A673 (cell line): Measurements from ENCODE around the gene CCL3. TPM values are rescaled to one million over a fixed set of nuclear protein-coding genes. Genes with fewer than 3 reads are reported as not detected.
"Not testable (repeated sequence)": the region's sequence is repeated elsewhere in the genome, so short reads cannot be mapped to it uniquely, and the experiment has no call there.

ENCODE experiments used
- BruUV-seq: library from RNA; stranded (reverse); fragments of 400-500 nt; replicated peaks from 2 replicates; lab custom pipeline; 2021; lab: Mats Ljungman, UMichigan
- CTCF ChIA-PET: fragments of 300-600 bp; sonication (Branson Sonifier 250); formaldehyde crosslinking; loops from one replicate; lab custom pipeline; 2022; ENCODE audit warnings: antibody characterized with exemption; lab: Charles Lee
- POLR2A ChIA-PET: fragments of 300-600 bp; sonication (Branson Sonifier 250); formaldehyde crosslinking; loops from one replicate; lab custom pipeline; 2022; ENCODE audit warnings: antibody characterized with exemption; ENCODE audit not compliant: low non-redundant PET; lab: Charles Lee
- DNase-seq: peaks from one replicate; pipeline ENCODE4 v3.0.0-alpha.2; 2015; ENCODE audit warnings: low spot score
- H3K27ac ChIP-seq: fragments of 200-600 bp; sonication (generic); 2 replicates; pipeline ENCODE4 v1.5.1; 2016; ENCODE audit warnings: mixed run types, low read depth, mild to moderate bottlenecking, mixed read lengths, antibody characterized with exemption, low read length; ENCODE audit not compliant: poor library complexity, severe bottlenecking
- H3K27me3 ChIP-seq: fragments of 200-600 bp; sonication (generic); replicated peaks from 2 replicates; pipeline ENCODE4 v1.6.1; 2017; ENCODE audit warnings: mixed run types, low read depth, mild to moderate bottlenecking, mixed read lengths, antibody characterized with exemption, low read length; ENCODE audit not compliant: insufficient read depth, poor library complexity
- H3K36me3 ChIP-seq: fragments of 200-600 bp; sonication (generic); 2 replicates; pipeline ENCODE4 v1.6.1; 2016; ENCODE audit warnings: mixed run types, mild to moderate bottlenecking, mixed read lengths, antibody characterized with exemption, low read length; ENCODE audit not compliant: insufficient read depth, poor library complexity, severe bottlenecking
- H3K4me1 ChIP-seq: fragments of 200-600 bp; sonication (generic); 2 replicates; pipeline ENCODE4 v1.6.1; 2017; ENCODE audit warnings: mixed run types, mild to moderate bottlenecking, mixed read lengths, antibody characterized with exemption, low read length; ENCODE audit not compliant: insufficient read depth, poor library complexity, severe bottlenecking
- H3K4me3 ChIP-seq: fragments of 200-600 bp; sonication (generic); 2 replicates; pipeline ENCODE4 v1.5.1; 2016; ENCODE audit warnings: low read depth, mixed run types, mild to moderate bottlenecking, mixed read lengths, low read length; ENCODE audit not compliant: poor library complexity, severe bottlenecking
- H3K9me3 ChIP-seq: fragments of 200-600 bp; sonication (generic); 2 replicates; pipeline ENCODE4 v1.6.1; 2016; ENCODE audit warnings: mixed run types, low read depth, mild to moderate bottlenecking, mixed read lengths, antibody characterized with exemption, low read length; ENCODE audit not compliant: poor library complexity, severe bottlenecking
- EZH2 ChIP-seq: fragments of 200-600 bp; sonication (generic); IDR thresholded peaks from 2 replicates; pipeline ENCODE4 v1.6.1; 2017; ENCODE audit warnings: borderline replicate concordance, low read depth, mild to moderate bottlenecking, mixed read lengths, antibody characterized with exemption, low read length; ENCODE audit not compliant: poor library complexity, severe bottlenecking
- intact Hi-C: fragments of 100-400 bp; cut with micrococcal nuclease; formaldehyde crosslinking; loops from one replicate; pipeline ENCODE4 v1.10.0; 2022; ENCODE audit not compliant: unreplicated experiment
- total RNA-seq: library from RNA; stranded (reverse); gene quantifications from 2 replicates; pipeline ENCODE4 v1.2.3, GENCODE V29; 2021
- TF ChIP-seq, protein P1 (sequence below): fragments of 300-800, 200-600 bp; sonication (generic); conservative IDR thresholded peaks from 2 replicates; pipeline ENCODE4 v1.5.1; 2017; ENCODE audit warnings: low read depth, mild to moderate bottlenecking, antibody characterized with exemption, low read length, moderate library complexity, mixed read lengths

CCL3 gene
- total RNA-seq, 1 experiment from 2014 or later: not detected

DNA sequence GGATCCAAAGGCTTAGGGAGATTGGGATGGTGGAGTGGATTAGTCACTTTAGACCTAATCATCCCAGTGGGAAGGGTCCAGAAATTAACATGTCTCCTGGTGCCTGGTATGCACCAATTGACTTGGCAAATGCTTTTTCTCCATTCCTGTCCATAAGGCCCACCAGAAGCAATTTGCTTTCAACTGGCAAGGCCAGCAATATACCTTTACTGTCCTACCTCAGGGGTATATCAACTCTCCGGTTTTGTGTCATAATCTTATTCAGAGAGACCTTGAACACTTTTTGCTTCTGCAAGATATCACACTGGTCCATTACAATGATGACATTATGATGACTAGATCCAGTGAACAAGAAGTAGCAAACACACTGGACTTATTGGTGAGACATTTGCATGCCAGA is 23.2 kb upstream of the CCL3 start:
- H3K9me3 ChIP-seq, H3K27me3 ChIP-seq, H3K4me3 ChIP-seq, POLR2A ChIA-PET, intact Hi-C loops, H3K4me1 ChIP-seq, BruUV-seq, H3K27ac ChIP-seq, DNase-seq, CTCF ChIA-PET, H3K36me3 ChIP-seq: not testable (repeated sequence)

DNA sequence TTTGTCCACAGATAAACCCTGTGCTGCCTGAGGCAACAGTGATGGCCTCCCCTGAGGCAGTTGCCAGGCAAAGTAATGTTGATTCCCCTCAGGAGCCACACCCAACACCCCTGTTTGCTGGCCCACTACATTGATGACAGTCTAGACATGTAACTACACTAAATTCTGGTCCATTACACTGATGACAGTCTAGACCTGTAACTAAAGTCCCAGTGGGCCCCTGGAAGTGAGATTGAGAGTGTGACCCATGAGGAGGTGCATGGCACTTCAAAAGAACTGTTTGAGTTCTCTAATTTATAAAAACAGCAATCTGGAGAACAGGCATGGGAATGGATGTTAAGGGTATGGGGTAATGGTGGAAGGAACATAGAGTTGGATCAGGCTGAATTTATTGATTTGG is 22.6 kb upstream of the CCL3 start:
- Histone ChIP-seq H3K4me1 (no peaks in the 10 kb centered on the region), H3K27ac (no peak overlapping the region), H3K9me3 (no peaks in the 10 kb centered on the region), H3K4me3 (no peak overlapping the region), H3K27me3 (no peaks in the 10 kb centered on the region), H3K36me3 (no peaks in the 10 kb centered on the region)
- no peak for DNase-seq
- intact Hi-C loops: no loop called here
- ChIA-PET POLR2A (no interaction called here), CTCF (no interaction called here)
- no peak for TF ChIP-seq EZH2
- TF ChIP-seq, protein P1, sequence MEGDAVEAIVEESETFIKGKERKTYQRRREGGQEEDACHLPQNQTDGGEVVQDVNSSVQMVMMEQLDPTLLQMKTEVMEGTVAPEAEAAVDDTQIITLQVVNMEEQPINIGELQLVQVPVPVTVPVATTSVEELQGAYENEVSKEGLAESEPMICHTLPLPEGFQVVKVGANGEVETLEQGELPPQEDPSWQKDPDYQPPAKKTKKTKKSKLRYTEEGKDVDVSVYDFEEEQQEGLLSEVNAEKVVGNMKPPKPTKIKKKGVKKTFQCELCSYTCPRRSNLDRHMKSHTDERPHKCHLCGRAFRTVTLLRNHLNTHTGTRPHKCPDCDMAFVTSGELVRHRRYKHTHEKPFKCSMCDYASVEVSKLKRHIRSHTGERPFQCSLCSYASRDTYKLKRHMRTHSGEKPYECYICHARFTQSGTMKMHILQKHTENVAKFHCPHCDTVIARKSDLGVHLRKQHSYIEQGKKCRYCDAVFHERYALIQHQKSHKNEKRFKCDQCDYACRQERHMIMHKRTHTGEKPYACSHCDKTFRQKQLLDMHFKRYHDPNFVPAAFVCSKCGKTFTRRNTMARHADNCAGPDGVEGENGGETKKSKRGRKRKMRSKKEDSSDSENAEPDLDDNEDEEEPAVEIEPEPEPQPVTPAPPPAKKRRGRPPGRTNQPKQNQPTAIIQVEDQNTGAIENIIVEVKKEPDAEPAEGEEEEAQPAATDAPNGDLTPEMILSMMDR: no peak
- BruUV-seq: no TSS peak

DNA sequence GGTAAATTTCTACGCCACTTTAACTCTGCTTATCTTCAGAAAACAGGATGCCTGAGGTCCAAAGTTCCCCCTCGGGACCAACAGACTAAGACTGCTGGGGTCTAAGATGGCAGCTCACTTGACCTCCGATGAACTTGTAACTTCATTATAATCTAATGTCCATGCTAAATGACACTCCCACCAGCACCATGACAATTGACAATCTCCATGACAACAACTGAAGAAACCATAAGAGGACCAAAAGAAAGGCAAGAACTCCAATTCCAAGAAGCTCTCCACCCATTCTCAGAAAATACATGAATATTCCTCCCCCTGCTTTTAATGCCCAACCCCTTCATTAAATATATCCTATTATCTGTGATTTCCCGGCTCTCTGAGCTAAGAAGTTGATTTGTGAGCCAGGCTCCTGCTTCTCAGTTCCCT is 21.1 kb upstream of the CCL3 start:
- ChIA-PET CTCF (no interaction called here), POLR2A (no interaction called here)
- no TSS peak for BruUV-seq
- H3K4me1 ChIP-seq: no peaks in the 10 kb centered on the region
- no peak overlapping the region for H3K27ac ChIP-seq
- H3K27me3 ChIP-seq: no peaks in the 10 kb centered on the region
- no peak for DNase-seq
- no peaks in the 10 kb centered on the region for H3K36me3 ChIP-seq
- H3K4me3 ChIP-seq: no peak overlapping the region
- no peaks in the 10 kb centered on the region for H3K9me3 ChIP-seq
- intact Hi-C loops: no loop called here
- TF ChIP-seq, protein P1: no peak
- TF ChIP-seq EZH2: no peak

DNA sequence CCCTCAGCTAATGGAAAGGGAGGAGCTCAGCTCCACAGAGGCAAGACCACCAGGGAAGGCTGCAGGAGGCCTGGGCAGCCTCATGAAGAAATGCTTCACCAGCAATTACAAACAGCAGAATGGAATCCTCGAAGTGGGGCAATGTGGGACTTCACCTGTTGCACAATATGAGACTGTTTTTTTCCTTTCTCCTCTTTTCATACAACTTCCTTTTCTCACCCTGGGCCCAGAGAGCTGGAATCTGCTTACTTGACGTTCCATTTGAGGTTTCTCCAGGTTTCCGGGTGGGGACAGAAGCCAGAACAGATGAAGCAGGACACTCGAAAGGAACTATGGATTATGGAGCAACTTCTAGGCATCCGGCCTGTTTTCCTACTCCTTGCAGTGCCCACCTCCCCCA is 18.3 kb upstream of the CCL3 start:
- H3K36me3 ChIP-seq, H3K4me1 ChIP-seq, intact Hi-C loops, POLR2A ChIA-PET, H3K4me3 ChIP-seq, H3K27me3 ChIP-seq, DNase-seq, H3K9me3 ChIP-seq, CTCF ChIA-PET, H3K27ac ChIP-seq, BruUV-seq: not testable (repeated sequence)
